Measurements from ENCODE around the gene CADM2.

DNA sequence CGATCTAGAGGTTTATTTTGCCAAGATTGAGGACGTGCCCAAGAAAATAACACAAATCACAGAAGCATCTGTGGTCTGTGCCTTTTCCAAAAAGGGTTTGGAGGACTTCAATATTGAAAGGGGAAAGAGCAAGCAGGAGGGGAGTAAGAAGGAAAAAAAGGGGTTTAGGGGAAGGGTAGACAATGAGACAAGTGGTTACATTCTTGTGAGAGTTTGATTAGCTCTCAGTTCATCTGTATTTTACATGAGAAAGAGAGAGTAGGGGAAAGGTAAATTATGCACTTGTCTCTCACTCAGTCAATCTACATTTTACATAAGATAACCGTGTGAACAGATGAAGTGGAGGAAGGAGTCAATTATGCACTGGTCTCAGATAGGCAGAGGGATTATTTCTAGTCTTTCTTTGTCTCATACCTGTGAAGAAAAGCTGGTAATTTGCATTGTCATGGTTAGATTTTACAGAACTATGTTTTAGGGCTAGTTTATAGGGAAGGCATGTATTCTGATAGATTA lies 931.3 kb downstream of the CADM2 start:
- TF ChIP-seq, protein P1, sequence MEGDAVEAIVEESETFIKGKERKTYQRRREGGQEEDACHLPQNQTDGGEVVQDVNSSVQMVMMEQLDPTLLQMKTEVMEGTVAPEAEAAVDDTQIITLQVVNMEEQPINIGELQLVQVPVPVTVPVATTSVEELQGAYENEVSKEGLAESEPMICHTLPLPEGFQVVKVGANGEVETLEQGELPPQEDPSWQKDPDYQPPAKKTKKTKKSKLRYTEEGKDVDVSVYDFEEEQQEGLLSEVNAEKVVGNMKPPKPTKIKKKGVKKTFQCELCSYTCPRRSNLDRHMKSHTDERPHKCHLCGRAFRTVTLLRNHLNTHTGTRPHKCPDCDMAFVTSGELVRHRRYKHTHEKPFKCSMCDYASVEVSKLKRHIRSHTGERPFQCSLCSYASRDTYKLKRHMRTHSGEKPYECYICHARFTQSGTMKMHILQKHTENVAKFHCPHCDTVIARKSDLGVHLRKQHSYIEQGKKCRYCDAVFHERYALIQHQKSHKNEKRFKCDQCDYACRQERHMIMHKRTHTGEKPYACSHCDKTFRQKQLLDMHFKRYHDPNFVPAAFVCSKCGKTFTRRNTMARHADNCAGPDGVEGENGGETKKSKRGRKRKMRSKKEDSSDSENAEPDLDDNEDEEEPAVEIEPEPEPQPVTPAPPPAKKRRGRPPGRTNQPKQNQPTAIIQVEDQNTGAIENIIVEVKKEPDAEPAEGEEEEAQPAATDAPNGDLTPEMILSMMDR (conservative IDR thresholded peaks at IDR 0.05; ENCODE audit: low read depth, low read length), result no peak
- no peak for TF ChIP-seq EZH2 (IDR thresholded peaks at IDR 0.05; ENCODE audit: borderline replicate concordance, low read depth, low read length, poor library complexity, severe bottlenecking)

All from A673 (cell line).